GM12875 (cell line): Measurements from ENCODE around the gene IRAK2.
"Not testable (repeated sequence)": the region's sequence is repeated elsewhere in the genome, so short reads cannot be mapped to it uniquely, and the experiment has no call there.

Source experiments
- H3K4me3 ChIP-seq: one replicate; pipeline ENCODE4 v1.5.1; 2011; ENCODE audit warnings: low read depth, low read length, control low read depth
- CTCF ChIP-seq: IDR thresholded peaks from 2 replicates; pipeline ENCODE4 v1.5.1; 2011; ENCODE audit warnings: low read depth, mild to moderate bottlenecking, control low read depth, inconsistent platforms, low read length, moderate library complexity, borderline replicate concordance; ENCODE audit not compliant: insufficient read depth

Gene IRAK2

GRCh38 chr3:10268116-10268515 lies 103.4 kb downstream of the IRAK2 start:
- no peak overlapping the region for H3K4me3 ChIP-seq
- no peak for TF ChIP-seq CTCF

GRCh38 chr3:10268930-10269329 lies 104.2 kb downstream of the IRAK2 start:
- no peak for TF ChIP-seq CTCF

GRCh38 chr3:10269443-10269842 lies 104.7 kb downstream of the IRAK2 start:
- TF ChIP-seq CTCF = no peak
- no peak overlapping the region for H3K4me3 ChIP-seq

More at GRCh38 chr3:10268930-10269329, 104.2 kb downstream of the IRAK2 start:
- H3K4me3 ChIP-seq = no peak overlapping the region

- H3K4me3 ChIP-seq = not testable (repeated sequence)
These were observed 107.8 kb downstream of the IRAK2 start for GRCh38 chr3:10272476-10272875.

GRCh38 chr3:10272977-10273376 lies 108.3 kb downstream of the IRAK2 start:
- TF ChIP-seq CTCF = no peak
- no peak overlapping the region for H3K4me3 ChIP-seq

GRCh38 chr3:10273702-10274305 lies 109.1 kb downstream of the IRAK2 start:
- no peak overlapping the region for H3K4me3 ChIP-seq
- no peak for TF ChIP-seq CTCF

GRCh38 chr3:10274601-10275000 lies 109.9 kb downstream of the IRAK2 start:
- no peak overlapping the region for H3K4me3 ChIP-seq
- no peak for TF ChIP-seq CTCF
